ENCODE results near the gene CH25H.
"Not testable (repeated sequence)": the region's sequence is repeated elsewhere in the genome, so short reads cannot be mapped to it uniquely, and the experiment has no call there.

CH25H gene

GRCh38 chr10:89207181-89207800, at the start of gene CH25H:
Gene CH25H, minus strand, starts transcription at chr10:89207317. Its CDS starts 25 bp downstream, at chr10:89207292.
- DNase-seq (ENCODE audit: low spot score), result peak; percentile 54

- no peak for DNase-seq (ENCODE audit: low spot score)
These were observed 49.2 kb upstream of the CH25H start for GRCh38 chr10:89256340-89256739.

GRCh38 chr10:89255793-89256192, 48.7 kb upstream of the CH25H start:
- DNase-seq (ENCODE audit: low spot score), result no peak

- DNase-seq (ENCODE audit: low spot score), result not testable (repeated sequence)
These were observed 48.0 kb upstream of the CH25H start for GRCh38 chr10:89255091-89255579.

GRCh38 chr10:89252225-89252585, 45.1 kb upstream of the CH25H start:
- no peak for DNase-seq (ENCODE audit: low spot score)

GRCh38 chr10:89251409-89252224, 44.5 kb upstream of the CH25H start, which contains the start of gene LIPA:
Gene LIPA, minus strand, starts transcription at chr10:89251775. Its CDS starts 4,127 bp downstream, at chr10:89247648.
- DNase-seq (ENCODE audit: low spot score), result peak; percentile 98

GRCh38 chr10:89250865-89251408, 43.8 kb upstream of the CH25H start:
- DNase-seq (ENCODE audit: low spot score), result no peak

GRCh38 chr10:89248990-89249389, 41.9 kb upstream of the CH25H start:
- no peak for DNase-seq (ENCODE audit: low spot score)

- DNase-seq (ENCODE audit: low spot score), result not testable (repeated sequence)
These were observed 40.5 kb upstream of the CH25H start for GRCh38 chr10:89247623-89248022.

- DNase-seq (ENCODE audit: low spot score), result no peak
These were observed 38.7 kb upstream of the CH25H start for GRCh38 chr10:89245802-89246201.

- no peak for DNase-seq (ENCODE audit: low spot score)
These were observed 35.9 kb upstream of the CH25H start for GRCh38 chr10:89242840-89243568.

- no peak for DNase-seq (ENCODE audit: low spot score)
These were observed 35.2 kb upstream of the CH25H start for GRCh38 chr10:89242345-89242684.

GRCh38 chr10:89241486-89242344, 34.6 kb upstream of the CH25H start:
- no peak for DNase-seq (ENCODE audit: low spot score)

GRCh38 chr10:89241026-89241425, 33.9 kb upstream of the CH25H start:
- DNase-seq (ENCODE audit: low spot score), result no peak

- no peak for DNase-seq (ENCODE audit: low spot score)
These were observed 33.4 kb upstream of the CH25H start for GRCh38 chr10:89240519-89240918.

- DNase-seq (ENCODE audit: low spot score), result no peak
These were observed 32.0 kb upstream of the CH25H start for GRCh38 chr10:89238956-89239644.

GRCh38 chr10:89237849-89238248, 30.7 kb upstream of the CH25H start:
- DNase-seq (ENCODE audit: low spot score), result no peak

- DNase-seq (ENCODE audit: low spot score), result no peak
These were observed 29.2 kb upstream of the CH25H start for GRCh38 chr10:89236226-89236797.

- peak; percentile 27 for DNase-seq (ENCODE audit: low spot score)
These were observed 28.1 kb upstream of the CH25H start for GRCh38 chr10:89235073-89235798.

- no peak for DNase-seq (ENCODE audit: low spot score)
These were observed 25.9 kb upstream of the CH25H start for GRCh38 chr10:89233033-89233432.
